ENCODE results near the gene AS3MT. TPM values are rescaled to one million over a fixed set of nuclear protein-coding genes. Genes with fewer than 3 reads are reported as not detected.

The AS3MT gene
- total and polyA plus RNA-seq, 10 of the 15 experiments (the other 5 are each of a cell fraction or from before 2014, with no cell fraction given), result 0.11 to 1.0 (median 0.39) TPM; not detected in 2

DNA sequence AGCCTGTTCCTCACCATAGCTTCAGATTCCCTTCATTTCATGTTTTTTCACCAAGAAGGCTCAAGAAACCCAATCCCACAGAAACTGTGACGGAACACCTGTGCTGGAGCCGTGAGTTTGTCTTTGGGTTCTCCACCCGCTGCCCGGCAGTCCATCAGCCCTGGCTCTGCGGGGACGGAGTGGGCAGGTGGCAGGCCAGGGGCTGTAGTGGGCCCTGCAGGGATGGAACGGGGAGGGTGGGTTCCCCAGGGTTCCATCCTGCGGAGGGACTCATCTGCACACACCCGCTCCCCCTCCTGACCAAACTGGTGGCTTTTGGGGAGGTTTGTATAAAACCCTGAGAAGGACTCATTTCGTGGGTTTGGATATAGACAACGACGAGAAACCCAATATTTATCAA lies 47.0 kb upstream of the AS3MT start:
- H3K36me3 ChIP-seq (ENCODE audit: control insufficient read depth in 2 of 2, insufficient read depth in 2 of 2, low read length in 1 of 2), result no peaks in the 10 kb centered on the region
- H4K20me1 ChIP-seq (ENCODE audit: control insufficient read depth, insufficient read depth), result no peaks in the 10 kb centered on the region
- 73% methylated on average over 12 of the region's 12 CpGs for WGBS (ENCODE audit: insufficient coverage, insufficient replicate concordance, low lambda C conversion rate, missing lambda C conversion rate)
- in situ Hi-C loops (cut with MboI), result no loop called here
- RAD21 ChIA-PET (ENCODE audit: unreplicated experiment), result interaction anchor here (0.9 to 1.4 kb wide), 2 partner anchors 79 to 143 kb away, joined by 3 to 4 read pairs; no protein-coding TSS in a partner anchor
- H3K4me3 ChIP-seq, result no peak overlapping the region
- no peak for TF ChIP-seq HDGF (IDR thresholded peaks at IDR 0.05)
- no peak for TF ChIP-seq BRCA1 (IDR thresholded peaks at IDR 0.05; ENCODE audit: low read depth, low read length)
- TF ChIP-seq ZNF207 (IDR thresholded peaks at IDR 0.05; ENCODE audit: borderline replicate concordance), result no peak
- no peak for TF ChIP-seq MTA2 (IDR thresholded peaks at IDR 0.05; ENCODE audit: low read depth)
- TF ChIP-seq, protein P1, sequence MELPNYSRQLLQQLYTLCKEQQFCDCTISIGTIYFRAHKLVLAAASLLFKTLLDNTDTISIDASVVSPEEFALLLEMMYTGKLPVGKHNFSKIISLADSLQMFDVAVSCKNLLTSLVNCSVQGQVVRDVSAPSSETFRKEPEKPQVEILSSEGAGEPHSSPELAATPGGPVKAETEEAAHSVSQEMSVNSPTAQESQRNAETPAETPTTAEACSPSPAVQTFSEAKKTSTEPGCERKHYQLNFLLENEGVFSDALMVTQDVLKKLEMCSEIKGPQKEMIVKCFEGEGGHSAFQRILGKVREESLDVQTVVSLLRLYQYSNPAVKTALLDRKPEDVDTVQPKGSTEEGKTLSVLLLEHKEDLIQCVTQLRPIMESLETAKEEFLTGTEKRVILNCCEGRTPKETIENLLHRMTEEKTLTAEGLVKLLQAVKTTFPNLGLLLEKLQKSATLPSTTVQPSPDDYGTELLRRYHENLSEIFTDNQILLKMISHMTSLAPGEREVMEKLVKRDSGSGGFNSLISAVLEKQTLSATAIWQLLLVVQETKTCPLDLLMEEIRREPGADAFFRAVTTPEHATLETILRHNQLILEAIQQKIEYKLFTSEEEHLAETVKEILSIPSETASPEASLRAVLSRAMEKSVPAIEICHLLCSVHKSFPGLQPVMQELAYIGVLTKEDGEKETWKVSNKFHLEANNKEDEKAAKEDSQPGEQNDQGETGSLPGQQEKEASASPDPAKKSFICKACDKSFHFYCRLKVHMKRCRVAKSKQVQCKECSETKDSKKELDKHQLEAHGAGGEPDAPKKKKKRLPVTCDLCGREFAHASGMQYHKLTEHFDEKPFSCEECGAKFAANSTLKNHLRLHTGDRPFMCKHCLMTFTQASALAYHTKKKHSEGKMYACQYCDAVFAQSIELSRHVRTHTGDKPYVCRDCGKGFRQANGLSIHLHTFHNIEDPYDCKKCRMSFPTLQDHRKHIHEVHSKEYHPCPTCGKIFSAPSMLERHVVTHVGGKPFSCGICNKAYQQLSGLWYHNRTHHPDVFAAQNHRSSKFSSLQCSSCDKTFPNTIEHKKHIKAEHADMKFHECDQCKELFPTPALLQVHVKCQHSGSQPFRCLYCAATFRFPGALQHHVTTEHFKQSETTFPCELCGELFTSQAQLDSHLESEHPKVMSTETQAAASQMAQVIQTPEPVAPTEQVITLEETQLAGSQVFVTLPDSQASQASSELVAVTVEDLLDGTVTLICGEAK (IDR thresholded peaks at IDR 0.05; ENCODE audit: borderline replicate concordance), result no peak
- TF ChIP-seq, protein P2, sequence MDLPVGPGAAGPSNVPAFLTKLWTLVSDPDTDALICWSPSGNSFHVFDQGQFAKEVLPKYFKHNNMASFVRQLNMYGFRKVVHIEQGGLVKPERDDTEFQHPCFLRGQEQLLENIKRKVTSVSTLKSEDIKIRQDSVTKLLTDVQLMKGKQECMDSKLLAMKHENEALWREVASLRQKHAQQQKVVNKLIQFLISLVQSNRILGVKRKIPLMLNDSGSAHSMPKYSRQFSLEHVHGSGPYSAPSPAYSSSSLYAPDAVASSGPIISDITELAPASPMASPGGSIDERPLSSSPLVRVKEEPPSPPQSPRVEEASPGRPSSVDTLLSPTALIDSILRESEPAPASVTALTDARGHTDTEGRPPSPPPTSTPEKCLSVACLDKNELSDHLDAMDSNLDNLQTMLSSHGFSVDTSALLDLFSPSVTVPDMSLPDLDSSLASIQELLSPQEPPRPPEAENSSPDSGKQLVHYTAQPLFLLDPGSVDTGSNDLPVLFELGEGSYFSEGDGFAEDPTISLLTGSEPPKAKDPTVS (IDR thresholded peaks at IDR 0.05; ENCODE audit: low read depth, low read length), result no peak
- TF ChIP-seq CEBPB (IDR thresholded peaks at IDR 0.05; ENCODE audit: borderline replicate concordance in 1 of 2, low read depth in 2 of 2, low read length in 2 of 2), result no peak
- TF ChIP-seq, protein P3, sequence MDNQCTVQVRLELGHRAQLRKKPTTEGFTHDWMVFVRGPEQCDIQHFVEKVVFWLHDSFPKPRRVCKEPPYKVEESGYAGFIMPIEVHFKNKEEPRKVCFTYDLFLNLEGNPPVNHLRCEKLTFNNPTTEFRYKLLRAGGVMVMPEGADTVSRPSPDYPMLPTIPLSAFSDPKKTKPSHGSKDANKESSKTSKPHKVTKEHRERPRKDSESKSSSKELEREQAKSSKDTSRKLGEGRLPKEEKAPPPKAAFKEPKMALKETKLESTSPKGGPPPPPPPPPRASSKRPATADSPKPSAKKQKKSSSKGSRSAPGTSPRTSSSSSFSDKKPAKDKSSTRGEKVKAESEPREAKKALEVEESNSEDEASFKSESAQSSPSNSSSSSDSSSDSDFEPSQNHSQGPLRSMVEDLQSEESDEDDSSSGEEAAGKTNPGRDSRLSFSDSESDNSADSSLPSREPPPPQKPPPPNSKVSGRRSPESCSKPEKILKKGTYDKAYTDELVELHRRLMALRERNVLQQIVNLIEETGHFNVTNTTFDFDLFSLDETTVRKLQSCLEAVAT (IDR thresholded peaks at IDR 0.05), result no peak
- TF ChIP-seq STAT3 (IDR thresholded peaks at IDR 0.05; ENCODE audit: low read depth, low read length), result no peak
- TF ChIP-seq EP300 (IDR thresholded peaks at IDR 0.05; ENCODE audit: borderline replicate concordance in 1 of 2, control insufficient read depth in 1 of 2, low read depth in 2 of 2, low read length in 2 of 2), result no peak
- TF ChIP-seq FOS (IDR thresholded peaks at IDR 0.05; ENCODE audit: borderline replicate concordance, extremely low read depth, insufficient read length), result no peak
- no peak for TF ChIP-seq MEF2B (IDR thresholded peaks at IDR 0.05; ENCODE audit: partially characterized antibody, poor library complexity, severe bottlenecking)
- no peak for TF ChIP-seq SMAD1 (IDR thresholded peaks at IDR 0.05; ENCODE audit: low read depth, partially characterized antibody)
- TF ChIP-seq MYB (IDR thresholded peaks at IDR 0.05; ENCODE audit: borderline replicate concordance, low read depth, low read length), result no peak
- no peak for TF ChIP-seq BCL11A (IDR thresholded peaks at IDR 0.05; ENCODE audit: low read depth, low read length)
- CTCF ChIA-PET, result no interaction called here
- BruUV-seq (replicated peaks), result no TSS peak
- FAIRE-seq, result no peak
- H3K79me2 ChIP-seq (ENCODE audit: control insufficient read depth, insufficient read depth, low read length), result no peaks in the 10 kb centered on the region
- no peaks in the 10 kb centered on the region for H3K4me1 ChIP-seq (ENCODE audit: control insufficient read depth, insufficient read depth, low read length)
- H3K9ac ChIP-seq (ENCODE audit: control insufficient read depth, insufficient read depth, low read length), result no peak overlapping the region
- intact Hi-C loops (cut with micrococcal nuclease; ENCODE audit: unreplicated experiment), result no loop called here
- H2AFZ ChIP-seq (ENCODE audit: control insufficient read depth, low read depth, low read length), result no peak overlapping the region
- no peak for ATAC-seq
- no peak overlapping the region for H3K27ac ChIP-seq (ENCODE audit: control insufficient read depth, insufficient read depth)
- no peak overlapping the region for H3K4me2 ChIP-seq (ENCODE audit: control insufficient read depth, insufficient read depth)
- H3K27me3 ChIP-seq (replicated peaks in 1 of 2; ENCODE audit: control insufficient read depth in 2 of 2, insufficient read depth in 2 of 2, low read length in 1 of 2), result no peaks in the 10 kb centered on the region; a peak in 1 of 4 replicates
- SMC1A ChIA-PET (ENCODE audit: uncharacterized antibody, unreplicated experiment), result no interaction called here
- H3K9me3 ChIP-seq (replicated peaks; ENCODE audit: control insufficient read depth, insufficient read depth, low read length), result no peaks in the 10 kb centered on the region
- no peak for DNase-seq (ENCODE audit: low read depth, low spot score)
- POLR2A ChIA-PET, result no interaction called here
